Measurements from ENCODE around the gene AHI1.
"Not testable (repeated sequence)": the region's sequence is repeated elsewhere in the genome, so short reads cannot be mapped to it uniquely, and the experiment has no call there.

The AHI1 gene

GRCh38 chr6:135380793-135381192 is 116.7 kb downstream of the AHI1 start:
- DNase-seq (ENCODE audit: extremely low read depth, low read depth): no peak
- TF ChIP-seq CTCF (IDR thresholded peaks at IDR 0.05; ENCODE audit: low read depth, low read length): no peak

GRCh38 chr6:135379647-135380046 is 117.9 kb downstream of the AHI1 start:
- TF ChIP-seq CTCF (IDR thresholded peaks at IDR 0.05; ENCODE audit: low read depth, low read length): no peak
- DNase-seq (ENCODE audit: extremely low read depth, low read depth): no peak

GRCh38 chr6:135372758-135373157 is 124.8 kb downstream of the AHI1 start:
- TF ChIP-seq CTCF (IDR thresholded peaks at IDR 0.05; ENCODE audit: low read depth, low read length): no peak
- no peak for DNase-seq (ENCODE audit: extremely low read depth, low read depth)

- not testable (repeated sequence) for DNase-seq (ENCODE audit: extremely low read depth, low read depth)
Measured at GRCh38 chr6:135363622-135364021, 133.9 kb downstream of the AHI1 start.

GRCh38 chr6:135362124-135362523 is 135.4 kb downstream of the AHI1 start:
- no peak for DNase-seq (ENCODE audit: extremely low read depth, low read depth)

GRCh38 chr6:135360222-135360621 is 137.3 kb downstream of the AHI1 start:
- DNase-seq (ENCODE audit: extremely low read depth, low read depth): no peak
- no peak for TF ChIP-seq CTCF (IDR thresholded peaks at IDR 0.05; ENCODE audit: low read depth, low read length)

More at GRCh38 chr6:135362124-135362523, 135.4 kb downstream of the AHI1 start:
- TF ChIP-seq CTCF (IDR thresholded peaks at IDR 0.05; ENCODE audit: low read depth, low read length): no peak

GRCh38 chr6:135358985-135359384 is 138.6 kb downstream of the AHI1 start:
- no peak for TF ChIP-seq CTCF (IDR thresholded peaks at IDR 0.05; ENCODE audit: low read depth, low read length)

GRCh38 chr6:135358251-135358821 is 139.2 kb downstream of the AHI1 start:
- DNase-seq (ENCODE audit: extremely low read depth, low read depth): peak; percentile 55
- TF ChIP-seq CTCF (IDR thresholded peaks at IDR 0.05; ENCODE audit: low read depth, low read length): no peak

More at GRCh38 chr6:135358985-135359384, 138.6 kb downstream of the AHI1 start:
- DNase-seq (ENCODE audit: extremely low read depth, low read depth): no peak
